GM19395 (cell line): ENCODE data around the gene NTSR1.
A peak's percentile ranks its signal among the peaks of the same experiment; 100 is the strongest.

Source experiments
- ATAC-seq: cut with Tn5 transposase; IDR thresholded peaks from one replicate; pipeline ENCODE4 v1.9.1; 2021; ENCODE audit warnings: mild to moderate bottlenecking, moderate library complexity; ENCODE audit not compliant: unreplicated experiment

The NTSR1 gene

DNA sequence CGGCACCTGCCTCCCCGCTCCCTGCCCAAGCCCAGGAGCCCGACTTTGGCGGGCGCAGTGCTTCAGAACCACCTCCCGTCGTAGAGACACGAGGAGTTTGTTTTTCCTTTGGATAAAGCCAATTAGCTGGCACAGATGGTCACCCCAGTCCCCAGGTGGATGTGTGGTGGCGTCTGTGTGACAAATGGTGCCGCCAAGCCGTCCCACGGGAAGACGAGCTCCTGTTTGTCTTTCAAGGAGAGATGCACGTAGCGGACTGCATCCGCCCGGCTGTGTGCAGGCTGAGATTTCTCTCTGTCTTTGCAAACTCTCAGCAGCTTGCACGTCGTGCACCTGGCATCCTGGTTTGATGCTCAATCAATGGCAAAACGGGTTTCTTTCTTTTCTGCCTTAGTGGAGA, 71.6 kb downstream of the NTSR1 start:
- no peak for ATAC-seq

DNA sequence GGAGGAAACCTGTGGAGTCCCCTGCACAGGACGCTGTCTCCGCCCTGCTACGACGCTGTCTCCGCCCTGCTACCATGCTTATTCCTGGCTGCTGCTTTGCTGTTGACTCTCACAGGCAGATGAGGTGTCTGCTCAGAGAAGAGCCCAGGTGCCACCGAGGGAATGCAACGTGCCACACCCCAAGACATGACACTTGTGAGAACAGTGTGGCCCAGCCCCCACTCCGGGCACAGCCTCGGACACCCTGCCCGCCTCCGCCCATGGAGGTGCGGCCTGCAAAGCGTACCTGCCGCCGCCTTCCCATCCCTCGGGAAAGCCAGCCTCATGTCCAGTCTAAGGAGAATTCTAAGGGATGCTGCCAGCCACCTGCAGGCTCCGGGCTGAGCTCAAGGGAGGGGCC, 72.1 kb downstream of the NTSR1 start:
- ATAC-seq = no peak

DNA sequence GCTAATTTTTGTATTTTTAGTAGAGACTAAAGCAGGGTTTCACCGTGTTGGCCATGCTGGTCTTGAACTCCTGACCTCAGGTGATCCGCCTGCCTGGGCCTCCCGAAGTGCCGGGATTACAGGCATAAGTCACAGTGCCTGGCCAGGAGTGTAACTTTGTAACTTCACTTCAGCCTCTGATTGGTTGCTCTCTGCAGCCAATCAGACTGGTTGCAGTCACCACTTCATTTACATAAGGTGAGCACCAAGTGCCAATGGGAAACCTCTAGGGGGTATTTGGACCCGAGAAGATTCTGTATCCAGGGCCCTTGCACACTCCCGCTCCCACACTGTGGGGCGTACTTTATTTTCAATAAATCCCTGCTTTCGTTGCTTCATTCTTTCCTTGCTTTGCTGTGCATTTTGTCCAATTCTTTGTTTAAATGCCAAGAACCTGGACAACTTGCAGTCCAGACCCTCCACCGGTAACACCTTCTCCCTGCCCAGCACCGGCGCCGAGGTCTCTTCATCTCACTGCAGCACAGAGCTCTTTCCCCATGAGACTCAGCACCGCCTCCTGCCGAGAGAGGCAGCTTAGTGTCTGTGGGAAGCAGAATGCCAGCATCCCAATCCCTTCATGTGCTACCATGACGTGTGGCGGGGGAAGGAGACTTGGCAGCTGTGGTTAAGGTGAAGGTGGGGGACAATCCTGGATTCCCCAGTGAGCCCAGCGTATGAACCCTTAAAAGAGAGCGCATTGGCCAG, 73.7 kb downstream of the NTSR1 start:
- ATAC-seq = no peak

DNA sequence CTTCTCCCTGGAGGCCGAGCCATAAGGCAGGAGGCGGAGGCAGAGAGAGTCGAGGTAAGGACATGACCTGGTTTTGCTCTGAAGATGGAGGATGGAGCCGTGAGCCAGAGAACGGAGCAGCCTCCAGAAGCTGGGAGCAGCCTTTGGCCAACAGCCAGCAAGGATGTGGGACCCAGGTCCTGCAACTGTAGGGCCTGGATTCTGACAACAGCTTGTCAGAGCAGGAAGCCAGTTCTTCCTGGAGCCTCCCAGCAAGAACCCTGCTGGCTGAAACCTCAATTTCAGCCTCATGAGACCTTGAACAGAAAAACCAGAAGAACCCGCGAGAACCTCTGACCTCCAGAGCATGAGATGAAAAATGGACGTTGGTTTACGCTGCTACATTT, 74.2 kb downstream of the NTSR1 start:
- ATAC-seq = no peak

DNA sequence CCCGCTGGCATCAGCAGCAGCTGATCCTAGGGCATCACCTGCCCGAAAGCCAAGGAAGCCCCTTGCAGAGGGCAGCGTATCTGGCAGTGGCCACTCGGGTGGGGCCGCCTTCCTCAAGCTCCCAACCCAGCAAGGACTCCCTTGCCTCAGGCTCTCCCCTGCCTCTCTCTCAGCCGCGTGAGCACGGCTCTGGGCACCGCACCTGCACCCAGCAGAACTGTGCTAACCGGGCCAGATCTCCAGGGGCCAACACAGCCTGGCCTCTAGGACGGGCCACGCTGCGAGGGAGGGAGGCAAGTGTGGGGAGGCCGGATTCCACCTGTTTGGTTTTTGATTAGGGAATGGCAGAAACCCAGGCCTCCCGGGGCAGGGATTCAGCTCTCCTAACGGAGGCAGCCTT, 75.9 kb downstream of the NTSR1 start:
- no peak for ATAC-seq

DNA sequence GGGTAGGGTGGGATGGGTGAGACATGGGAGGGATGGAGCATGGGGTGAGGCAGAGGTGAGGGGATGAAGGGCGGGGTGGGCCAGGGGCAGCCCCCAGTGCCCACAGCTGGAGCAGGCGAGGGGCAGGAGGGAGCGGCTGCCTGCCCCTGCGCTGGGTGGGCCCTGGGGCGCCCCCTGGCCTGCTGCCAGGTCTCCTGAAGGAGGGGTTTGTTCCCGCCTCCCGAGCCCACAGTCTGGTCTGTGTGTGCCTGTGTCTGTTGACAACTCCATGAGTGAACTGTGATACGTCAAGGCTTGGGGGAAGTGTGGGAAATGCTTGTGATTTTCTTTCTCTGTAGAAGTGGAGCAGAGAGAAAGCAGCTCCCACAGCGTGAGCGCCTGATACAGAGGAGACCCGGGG, 76.8 kb downstream of the NTSR1 start:
- no peak for ATAC-seq

DNA sequence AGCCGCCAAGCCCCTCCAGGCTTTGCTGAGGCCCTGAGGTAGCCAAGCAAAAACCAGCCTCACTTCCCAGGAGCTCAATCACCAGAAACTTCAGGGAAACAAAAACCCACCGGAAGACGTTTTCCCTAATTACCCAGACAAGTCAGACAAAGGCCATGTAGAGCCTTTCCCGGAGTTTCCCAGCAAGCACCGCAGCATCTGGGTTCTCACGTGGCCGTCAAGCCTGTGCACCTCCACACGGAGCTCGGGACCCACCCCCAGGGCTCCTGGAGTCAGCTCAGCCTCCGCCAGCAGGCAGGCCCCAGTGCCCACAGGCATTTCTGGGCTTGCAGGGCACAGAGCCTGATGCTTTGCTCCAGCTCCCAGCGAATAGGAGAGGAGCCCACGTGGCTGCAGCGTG, 77.5 kb downstream of the NTSR1 start:
- no peak for ATAC-seq

DNA sequence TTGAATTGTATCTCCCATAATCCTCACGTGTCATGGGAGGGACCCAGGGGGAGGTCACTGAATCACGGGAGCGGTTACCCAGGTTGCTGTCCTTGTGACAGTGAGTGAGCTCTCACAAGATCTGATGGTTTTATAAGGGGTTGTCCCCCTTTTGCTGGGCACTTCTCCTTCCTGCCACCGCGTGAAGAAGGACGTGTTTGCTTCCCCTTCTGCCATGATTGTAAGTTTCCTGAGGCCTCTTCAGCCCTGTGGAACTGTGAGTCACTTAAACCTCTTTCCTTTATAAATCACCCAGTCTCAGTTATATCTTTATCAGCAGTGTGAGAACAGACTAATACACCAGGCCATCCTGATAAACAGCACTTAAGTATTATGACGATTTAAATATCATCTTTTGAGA, 78.7 kb downstream of the NTSR1 start:
- no peak for ATAC-seq

DNA sequence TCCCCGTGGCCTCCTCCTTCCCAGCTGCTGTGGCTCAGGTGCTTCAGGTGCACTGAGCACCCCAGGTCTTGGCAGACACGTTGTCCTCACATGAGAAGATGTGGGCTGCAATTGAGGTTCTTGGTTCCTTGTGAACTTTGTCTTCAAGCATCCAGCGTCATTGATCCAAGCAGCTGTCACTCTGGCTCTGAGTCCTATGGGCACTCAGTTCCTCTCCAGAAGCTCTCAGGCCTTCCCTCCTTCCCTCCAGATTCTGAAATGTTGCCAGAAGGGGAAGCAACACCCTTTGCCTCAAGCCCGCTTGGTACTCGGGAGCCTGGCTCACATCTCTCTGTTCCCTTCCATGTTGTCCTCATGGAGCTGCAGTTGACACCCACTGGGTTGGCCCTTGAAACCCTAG, 79.2 kb downstream of the NTSR1 start:
- no peak for ATAC-seq

DNA sequence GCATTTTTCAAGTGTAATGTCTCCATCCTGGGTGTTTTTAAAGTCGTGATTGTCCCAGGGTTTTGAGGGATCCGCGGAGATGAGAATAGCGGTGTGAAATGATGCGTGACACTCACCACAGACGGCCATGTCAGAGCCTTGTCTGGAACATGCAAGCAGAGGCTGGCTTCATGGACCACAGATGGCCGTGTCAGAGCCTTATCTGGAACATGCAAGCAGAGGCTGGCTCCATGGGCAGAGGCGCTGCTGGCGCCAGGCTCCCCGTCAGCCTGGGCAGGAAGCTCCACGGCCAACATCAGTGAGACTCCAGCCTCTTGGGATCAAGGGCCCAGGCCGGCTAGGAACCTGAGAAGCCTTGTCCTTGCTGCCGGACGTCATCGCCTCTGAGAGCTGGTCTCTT, 80.0 kb downstream of the NTSR1 start:
- ATAC-seq = no peak

DNA sequence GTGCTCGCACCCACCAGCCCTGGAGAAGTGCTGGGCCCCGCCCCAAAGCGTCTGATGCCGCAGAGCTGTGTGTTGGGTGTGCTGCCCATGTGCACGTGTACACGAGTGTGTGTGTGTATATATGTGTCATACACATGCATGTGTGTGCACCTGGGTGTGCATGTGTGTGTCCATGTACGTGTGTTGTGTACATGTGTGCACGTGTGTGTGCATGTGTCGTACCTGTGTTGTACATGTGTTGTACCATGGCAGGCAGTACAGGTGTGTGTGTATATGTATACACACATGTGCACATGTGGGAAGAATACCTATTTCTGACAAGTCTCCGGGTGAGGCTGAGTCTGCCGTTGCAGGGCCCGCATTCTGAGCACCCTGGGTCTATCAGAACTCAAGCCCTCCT, 81.4 kb downstream of the NTSR1 start:
- ATAC-seq = no peak

DNA sequence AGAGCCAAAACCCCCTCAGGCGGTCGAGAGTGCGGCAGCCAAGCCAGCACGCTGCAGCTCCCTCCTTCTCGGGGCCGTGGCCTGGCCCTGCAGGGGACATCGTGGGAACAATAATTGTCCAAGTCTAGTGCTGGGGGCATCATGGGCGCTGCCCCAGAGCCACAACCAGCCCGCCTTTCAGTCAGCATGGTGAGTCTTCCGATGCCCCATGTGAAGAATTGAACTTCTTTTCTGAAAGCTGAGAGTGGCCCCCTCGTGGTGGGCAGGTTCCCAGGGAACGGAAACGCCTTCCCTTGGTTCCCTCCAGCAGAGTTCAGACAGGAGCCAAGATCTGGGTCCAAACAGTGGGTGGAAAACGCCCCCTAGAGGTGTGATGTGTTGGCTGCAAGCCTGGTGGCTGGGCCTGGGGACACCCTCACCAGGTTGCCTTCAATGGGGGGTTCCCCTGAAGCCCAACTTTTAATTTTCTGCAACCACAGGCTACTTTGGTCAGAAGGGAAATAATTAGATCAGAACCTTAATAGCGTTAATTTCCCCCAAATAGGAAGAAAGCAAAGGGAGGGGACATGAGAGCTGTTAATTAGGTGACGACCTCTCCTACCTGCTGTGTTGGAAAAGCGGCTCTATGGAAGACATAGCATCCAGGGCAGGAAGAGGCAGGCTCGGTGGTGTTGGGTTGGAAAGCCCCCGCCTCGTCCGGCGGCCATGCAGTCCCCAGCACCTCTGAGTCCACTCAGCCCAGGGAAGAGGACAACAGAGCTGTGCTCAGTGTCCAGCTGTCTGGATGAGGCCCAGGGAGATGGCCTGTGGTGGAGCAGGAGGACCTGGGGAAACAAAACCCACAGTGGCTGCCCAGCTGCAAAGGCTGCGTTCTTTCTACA, 82.9 kb downstream of the NTSR1 start:
- no peak for ATAC-seq

DNA sequence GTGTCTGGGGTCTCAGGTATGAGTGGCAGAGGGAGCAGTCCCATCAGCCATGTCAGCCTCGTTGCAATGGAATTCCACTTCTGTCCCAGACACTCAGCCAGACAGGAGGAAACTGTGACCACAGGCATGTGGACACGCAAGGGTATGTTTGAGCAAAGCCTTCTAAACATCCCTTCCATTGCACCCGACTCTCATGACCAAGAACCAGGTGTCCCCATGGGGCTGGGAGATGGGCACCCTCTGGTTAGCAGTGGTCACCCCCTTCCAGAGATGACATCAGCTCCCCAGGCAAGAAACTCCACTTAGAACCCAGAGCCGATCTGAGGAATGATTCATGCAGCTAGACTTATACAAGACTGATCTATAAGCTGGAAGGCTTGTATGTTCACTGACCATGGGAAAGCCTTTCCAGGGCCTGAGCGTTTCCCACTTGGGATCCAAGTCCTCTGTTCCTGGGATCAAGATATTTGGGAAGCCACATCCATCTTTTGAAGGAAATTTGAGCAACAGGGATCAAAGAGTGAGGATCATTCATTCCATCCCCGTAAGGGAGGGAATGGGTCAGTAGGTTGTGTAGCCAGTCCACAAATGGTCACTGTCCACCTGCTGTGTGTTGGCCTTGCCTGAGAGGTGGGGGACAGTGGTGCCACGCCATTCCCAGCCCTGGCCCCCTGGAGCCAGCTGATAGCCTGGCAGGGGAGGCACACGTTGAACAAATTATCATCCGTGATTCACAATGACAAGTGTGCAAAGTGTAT, 83.7 kb downstream of the NTSR1 start:
- no peak for ATAC-seq

DNA sequence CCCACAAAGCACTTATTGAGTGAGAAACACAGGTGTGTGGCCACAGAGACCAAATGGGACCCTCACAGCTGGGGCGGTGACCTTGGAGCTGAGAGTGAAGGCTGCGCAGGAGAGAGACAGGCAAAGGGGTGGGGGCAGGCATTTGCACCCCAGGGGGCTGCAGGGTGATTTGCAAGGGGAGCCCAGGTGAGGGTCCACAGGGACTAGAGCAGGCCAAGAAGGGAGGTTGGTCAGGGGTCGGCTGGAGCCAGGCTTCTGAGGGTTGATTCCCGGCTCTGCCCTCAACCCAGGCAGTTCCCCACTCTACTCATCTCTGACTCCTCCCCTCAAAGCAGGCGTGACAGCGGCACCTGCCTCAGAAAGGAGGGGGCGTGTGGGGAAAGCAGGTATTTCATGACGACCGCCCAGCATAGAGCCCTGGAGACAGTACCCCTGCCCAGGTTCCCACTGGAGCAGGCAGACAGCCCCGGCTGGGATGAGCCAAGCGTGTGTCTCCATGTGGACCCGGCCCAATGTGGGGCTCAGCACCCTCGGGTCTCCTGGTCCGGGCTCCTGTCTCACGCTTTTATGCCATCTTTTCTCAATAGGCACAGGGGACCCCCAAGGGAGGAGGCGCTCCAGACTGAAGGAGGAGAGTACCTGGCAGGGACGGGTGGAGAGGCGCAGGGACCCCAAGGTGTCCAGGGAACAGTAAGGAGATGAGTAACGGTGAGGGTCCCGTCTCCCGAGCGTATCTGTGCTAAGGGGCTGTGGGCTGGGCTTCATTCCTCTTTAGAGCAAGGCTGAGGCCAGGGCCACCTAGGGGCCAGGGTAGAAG, 84.5 kb downstream of the NTSR1 start:
- ATAC-seq = no peak

DNA sequence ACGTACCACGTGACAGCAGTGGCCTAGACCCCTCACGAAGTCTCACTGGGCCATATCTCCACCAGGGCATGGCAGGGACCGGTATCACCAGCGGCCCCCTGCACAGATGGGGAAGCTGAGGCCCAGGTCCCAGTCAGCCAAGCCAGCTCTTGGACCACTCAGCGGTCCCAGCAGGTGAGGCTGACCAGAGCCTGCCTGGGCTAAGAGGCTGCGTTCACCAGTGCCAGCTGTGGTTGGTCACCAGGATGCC, 85.0 kb downstream of the NTSR1 start:
- no peak for ATAC-seq

DNA sequence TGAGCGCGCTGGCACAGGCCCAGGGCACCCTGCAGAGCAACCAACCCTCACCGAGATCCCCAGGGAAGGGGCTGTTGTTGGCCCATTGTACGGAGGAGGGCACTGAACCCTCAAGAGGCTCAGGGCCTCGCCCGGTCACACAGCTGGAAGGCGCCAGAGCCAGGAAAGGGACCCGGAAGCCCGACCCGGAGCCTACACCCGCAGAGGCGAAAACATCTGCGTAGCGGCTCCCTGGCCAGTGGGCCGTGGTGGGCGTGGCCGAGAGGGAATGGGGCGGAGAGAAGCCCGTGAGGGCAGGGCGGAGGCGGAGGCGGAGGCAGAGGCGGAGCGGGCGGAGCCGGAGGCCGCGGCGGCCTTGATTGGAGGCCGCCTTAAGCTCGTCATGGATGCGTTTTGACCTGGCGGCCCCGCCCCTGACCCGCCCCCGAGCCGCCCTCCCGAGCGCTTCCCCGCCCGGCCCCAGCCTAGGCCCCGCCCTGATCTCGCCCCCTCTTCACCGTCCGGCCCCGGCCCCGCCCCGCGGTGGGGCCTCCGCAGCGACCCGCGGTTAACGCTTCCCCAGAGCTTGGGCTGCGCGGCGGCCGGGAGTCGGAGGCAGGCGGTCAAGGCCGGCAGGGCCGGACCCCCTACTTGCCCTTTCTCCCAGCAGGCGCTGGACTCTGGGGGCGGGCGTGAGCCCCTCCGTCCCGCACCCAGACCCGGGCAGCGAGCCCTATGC, 85.5 kb downstream of the NTSR1 start:
- peak; percentile 65 for ATAC-seq

DNA sequence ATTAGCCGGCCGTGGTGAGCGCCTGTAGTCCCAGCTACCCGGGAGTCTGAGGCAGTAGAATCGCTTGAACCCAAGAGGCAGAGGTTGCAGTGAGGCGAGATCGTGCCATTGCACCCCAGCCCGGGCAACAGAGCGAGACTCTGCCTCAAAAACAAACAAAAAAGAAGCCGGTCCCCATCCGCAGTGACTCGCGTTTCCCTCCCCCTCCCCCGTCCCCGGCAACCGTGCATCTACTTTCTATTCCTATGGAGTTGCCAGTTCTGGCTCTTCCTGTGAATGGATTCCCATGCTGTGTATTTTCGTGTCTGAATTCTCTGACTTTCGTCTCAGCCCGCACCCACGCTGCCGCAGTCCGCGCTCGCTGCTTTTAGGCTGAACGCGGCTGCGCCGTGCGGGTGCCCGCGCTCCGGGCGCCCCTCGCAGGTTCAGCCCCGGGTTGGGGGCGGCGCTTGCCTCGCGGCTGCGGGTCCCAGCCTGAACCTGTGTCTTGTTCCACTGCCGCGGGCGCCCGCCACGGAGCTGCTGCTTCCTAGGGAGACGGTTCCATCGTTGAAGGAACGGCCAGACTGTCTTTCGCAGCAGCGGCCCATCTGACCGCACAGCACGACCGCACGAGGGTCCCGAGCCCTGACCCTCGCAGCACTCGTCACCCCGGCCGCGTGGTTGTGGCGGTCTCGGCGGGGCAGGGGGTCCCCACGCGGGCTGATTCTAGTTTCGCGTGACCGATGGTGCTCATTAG, 86.6 kb downstream of the NTSR1 start:
- ATAC-seq = no peak

DNA sequence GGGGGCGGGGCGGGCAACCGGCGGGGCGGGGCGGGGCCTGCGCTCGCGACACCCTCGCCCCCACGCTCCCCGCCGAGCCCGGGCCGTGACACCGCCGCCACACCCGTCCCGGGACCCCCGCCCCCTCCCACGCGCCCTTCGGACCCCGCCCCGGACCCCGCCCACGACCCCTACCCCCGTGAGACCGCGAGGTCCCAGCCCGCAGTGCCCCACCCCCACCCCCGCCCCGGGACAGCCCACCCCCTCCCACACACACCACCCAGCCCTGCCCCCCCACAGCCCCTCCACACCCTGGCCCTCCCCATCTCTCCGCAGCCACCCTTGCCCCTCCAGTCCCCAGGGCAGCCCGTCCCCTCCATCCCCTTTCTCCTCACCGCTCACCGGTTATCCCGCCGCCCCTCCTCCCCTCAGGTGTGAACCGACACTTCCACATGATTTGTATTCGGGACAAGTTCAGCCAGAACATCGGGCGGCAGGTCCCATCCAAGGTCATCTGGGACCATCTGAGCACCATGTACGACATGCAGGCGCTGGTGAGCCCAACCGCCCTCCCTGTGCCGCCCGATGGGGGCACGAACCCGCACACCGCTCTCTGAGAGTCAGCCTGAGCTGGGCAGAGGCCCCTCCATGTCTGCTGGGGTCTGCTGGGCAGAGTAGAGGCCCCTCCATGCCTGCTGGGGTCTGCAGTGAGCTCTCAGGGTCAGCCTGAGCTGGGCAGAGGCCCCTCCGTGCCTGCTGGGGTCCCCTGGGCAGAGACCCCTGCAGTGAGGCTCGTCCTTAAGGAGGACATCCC, 88.3 kb downstream of the NTSR1 start:
- no peak for ATAC-seq
